ENCODE data around the gene CARS1.

DNA sequence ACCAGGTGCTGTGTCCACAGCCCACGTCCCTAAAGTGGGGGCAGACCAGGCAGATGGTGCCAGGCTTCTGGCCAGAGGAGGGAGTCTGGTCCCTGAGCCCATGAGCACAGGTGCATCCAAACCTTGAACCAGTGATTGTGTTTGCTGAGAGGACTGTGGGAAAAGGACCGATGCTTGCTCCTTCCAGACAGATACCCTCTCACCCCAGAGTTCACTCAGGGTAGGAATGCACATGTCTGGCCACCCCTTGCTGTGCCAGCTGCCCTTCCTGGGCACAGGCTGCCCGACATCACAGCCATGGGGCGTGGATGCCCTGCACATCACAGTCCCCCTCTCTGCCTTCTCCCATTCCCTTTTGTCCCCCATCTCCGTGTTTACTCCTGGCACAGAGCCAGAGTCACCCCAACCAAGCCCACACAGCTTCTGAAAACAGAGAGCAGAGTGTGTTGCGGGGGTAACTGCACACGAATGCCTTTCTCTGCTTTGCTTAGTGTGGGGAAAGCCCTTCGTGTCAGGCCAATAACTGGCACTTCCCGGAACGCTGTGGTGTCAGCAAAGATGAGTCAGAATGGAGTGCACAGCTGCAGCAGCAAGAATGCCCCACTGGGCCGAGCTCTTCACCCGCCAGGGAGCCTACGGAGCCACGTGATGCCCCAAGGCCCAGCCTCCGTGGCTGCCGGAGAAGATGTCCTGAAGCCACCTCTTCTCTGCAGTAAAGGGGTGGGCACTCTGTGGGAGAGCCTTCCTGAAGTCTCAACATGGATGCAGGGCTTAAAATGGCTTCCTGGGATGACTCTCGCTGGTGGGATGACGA is 7.6 kb downstream of the CARS1 start:
- no peak for TF ChIP-seq POLR2A (IDR thresholded peaks at IDR 0.05)
- TF ChIP-seq, protein P1, sequence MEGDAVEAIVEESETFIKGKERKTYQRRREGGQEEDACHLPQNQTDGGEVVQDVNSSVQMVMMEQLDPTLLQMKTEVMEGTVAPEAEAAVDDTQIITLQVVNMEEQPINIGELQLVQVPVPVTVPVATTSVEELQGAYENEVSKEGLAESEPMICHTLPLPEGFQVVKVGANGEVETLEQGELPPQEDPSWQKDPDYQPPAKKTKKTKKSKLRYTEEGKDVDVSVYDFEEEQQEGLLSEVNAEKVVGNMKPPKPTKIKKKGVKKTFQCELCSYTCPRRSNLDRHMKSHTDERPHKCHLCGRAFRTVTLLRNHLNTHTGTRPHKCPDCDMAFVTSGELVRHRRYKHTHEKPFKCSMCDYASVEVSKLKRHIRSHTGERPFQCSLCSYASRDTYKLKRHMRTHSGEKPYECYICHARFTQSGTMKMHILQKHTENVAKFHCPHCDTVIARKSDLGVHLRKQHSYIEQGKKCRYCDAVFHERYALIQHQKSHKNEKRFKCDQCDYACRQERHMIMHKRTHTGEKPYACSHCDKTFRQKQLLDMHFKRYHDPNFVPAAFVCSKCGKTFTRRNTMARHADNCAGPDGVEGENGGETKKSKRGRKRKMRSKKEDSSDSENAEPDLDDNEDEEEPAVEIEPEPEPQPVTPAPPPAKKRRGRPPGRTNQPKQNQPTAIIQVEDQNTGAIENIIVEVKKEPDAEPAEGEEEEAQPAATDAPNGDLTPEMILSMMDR (IDR thresholded peaks at IDR 0.05) = no peak
- no peak for TF ChIP-seq EP300 (IDR thresholded peaks at IDR 0.05)

Data from ovary (tissue), 3 donors.